GM18498 (cell line): Measurements from ENCODE around the gene POLR2C.

Experiments
- ATAC-seq: cut with Tn5 transposase; IDR thresholded peaks from one replicate; pipeline ENCODE4 v1.9.1; 2021; ENCODE audit warnings: mild to moderate bottlenecking, moderate library complexity; ENCODE audit not compliant: unreplicated experiment

Gene POLR2C

DNA sequence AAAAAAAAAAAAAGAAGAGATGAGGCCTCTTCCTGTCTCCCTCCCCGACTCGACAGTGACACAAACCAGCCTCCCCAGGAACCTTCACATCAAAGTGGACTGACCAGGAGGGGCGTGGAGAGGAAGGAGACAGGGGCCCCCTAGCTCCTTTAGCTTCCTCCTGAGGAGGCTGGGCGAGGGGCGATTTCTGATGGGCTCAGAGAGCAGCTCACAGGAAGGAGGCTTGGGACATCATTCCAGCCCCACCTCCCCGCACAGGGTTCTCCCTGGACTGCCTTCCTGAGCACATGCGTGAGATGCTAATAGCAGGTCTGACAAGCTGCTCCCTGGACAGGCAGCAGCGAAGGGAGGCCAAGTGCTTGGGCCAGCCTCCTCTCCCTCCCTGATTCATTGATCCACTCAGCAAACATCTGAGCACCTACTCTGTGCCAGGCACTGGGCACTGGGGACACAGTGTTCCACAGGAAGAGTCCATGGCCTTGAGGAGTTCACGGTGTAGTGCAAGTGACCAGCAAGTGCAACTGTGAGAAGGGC, 38.2 kb downstream of the POLR2C start:
- no peak for ATAC-seq

- no peak for ATAC-seq
Observed at GRCh38 chr16:57501492-57501891, 39.0 kb downstream of the POLR2C start.

DNA sequence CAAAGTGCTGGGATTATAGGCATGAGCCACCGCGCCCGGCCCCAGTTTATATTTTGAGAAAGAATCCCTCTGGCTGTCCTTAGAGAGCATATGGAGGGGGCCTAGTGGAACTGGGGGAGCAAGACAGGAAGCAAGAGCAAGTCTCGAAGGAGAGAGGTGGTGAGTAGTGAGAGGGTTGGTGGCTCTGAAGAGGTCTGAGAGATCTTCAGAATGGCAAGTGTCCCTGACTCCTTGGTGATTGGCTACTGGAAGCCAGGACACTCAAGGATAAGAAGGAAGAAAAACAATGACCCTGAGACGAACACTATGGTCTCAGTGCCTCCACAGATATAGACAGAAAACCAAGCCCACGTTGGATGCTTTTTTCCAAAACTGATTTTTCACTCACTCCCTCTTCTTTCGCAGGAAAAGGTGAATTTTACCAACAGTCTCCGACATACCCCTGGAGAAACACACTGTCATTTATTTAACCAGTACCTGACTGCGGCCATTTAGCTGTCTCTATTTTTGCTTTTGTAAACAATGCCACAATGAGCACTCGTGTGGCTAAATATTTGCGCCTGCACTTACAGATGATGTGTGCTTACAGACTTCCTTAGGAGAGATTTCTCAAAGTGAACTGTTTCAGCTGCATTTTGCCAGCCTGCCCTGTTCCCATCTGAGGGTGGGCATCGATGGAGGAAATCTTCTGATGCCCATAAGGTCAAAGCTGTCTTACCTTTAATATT, 39.7 kb downstream of the POLR2C start:
- ATAC-seq, result no peak

DNA sequence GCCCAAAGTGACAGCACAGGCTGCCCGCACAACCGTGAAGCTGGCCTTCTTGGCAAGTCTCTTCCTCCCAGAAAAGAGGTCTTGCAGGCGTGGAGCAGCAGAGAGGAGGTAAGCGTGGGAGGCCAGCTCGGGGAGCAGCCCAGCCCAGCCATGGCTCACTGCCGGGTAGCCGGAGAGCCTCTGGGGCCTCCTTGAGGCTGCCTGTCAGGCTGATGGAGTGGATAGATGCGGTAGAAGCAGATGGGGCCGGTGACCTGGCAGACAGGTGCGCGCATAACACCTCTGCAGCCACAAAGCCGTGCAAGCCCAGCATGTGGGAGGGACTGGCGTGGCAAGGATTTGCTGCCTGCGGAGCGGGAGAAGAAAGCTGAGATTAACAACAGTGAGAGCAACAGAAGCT, 40.9 kb downstream of the POLR2C start:
- no peak for ATAC-seq

GRCh38 chr16:57504001-57504400, 41.5 kb downstream of the POLR2C start:
- ATAC-seq, result no peak

DNA sequence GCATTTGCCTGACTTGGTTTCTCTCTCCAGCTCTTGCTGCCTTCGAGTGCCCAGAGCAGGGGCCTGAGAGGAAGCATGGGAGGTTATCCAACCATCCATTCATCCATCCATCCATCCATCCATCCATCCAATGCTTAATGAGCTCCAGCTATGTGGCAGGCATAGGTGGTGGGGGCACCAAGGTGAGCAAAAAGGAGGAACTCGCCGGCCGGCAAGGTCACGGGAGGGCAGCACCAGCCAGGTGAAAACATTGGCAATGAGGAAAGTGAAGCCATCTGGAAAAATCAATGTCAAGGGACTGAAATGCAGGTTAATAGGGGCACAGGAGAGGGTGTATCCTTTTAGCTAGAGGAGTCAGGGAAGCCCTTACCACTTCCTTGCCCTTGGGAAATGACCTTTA, 42.0 kb downstream of the POLR2C start:
- no peak for ATAC-seq

DNA sequence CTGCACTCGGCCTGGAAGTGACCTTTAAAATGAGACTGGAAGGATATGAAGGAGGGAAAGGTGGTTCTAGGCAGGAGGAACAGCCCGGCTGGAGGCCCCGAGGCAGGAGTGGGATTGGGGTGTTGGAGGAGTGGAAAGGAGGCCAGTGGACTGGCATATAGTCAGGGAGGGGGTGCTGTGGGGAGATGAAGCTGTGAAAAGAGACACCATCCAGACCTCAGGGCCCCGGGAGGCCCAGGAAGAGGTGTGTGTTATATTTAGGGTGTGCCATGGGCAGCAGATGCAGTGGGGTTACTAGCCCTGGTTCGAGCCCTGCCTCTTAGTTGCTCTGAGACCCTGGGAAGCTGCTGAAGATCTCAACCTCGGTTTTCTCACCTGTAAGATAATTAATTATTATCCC, 42.7 kb downstream of the POLR2C start:
- ATAC-seq, result no peak

DNA sequence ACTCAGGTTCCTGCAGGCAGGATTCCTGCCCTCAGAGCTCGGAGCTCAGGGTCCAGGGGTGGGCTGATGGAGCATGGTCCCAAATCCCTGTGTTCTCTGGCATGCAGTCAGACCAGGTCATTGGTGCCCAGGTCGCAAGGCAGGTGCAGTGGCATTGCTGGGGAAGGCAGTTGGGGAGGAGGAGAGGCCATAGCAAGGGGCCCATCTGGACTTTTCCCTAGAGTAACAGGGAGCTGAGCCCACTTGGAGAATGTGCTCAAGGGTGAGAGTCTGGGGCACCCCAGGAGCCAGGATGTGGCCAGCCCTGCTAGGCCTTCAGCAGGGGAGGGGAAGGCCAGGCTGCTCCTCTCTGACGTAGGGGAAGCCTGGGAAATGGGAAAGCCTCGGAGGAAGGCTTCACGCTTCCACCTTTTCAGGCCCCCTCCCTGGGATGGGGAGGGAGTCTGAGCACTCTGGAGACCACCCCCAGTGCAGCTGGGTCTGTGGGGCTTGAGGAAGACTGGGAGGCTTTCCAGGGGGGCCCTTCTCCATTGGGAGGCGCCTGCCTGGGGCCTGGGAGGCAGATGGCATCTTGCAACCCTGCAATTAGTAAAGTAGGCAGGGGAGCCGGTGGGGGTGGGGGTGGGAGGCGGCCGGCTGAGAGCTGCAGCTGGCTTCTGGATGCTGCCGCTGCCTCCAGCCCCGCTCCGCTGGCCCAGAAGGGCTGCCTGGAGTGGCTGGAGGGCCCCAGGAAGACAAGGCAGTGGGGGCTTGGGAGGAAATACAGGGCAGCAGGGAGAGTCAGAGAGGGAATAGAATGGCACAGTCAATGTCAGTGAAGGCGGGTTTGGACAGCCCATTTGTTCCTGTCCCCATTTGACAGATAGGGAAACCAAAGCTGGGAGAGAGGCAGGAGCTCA, 44.9 kb downstream of the POLR2C start:
- ATAC-seq, result no peak

- ATAC-seq, result no peak
Observed at GRCh38 chr16:57508035-57508425, 45.6 kb downstream of the POLR2C start.

- ATAC-seq, result no peak
Observed at GRCh38 chr16:57509231-57509923, 46.9 kb downstream of the POLR2C start.

DNA sequence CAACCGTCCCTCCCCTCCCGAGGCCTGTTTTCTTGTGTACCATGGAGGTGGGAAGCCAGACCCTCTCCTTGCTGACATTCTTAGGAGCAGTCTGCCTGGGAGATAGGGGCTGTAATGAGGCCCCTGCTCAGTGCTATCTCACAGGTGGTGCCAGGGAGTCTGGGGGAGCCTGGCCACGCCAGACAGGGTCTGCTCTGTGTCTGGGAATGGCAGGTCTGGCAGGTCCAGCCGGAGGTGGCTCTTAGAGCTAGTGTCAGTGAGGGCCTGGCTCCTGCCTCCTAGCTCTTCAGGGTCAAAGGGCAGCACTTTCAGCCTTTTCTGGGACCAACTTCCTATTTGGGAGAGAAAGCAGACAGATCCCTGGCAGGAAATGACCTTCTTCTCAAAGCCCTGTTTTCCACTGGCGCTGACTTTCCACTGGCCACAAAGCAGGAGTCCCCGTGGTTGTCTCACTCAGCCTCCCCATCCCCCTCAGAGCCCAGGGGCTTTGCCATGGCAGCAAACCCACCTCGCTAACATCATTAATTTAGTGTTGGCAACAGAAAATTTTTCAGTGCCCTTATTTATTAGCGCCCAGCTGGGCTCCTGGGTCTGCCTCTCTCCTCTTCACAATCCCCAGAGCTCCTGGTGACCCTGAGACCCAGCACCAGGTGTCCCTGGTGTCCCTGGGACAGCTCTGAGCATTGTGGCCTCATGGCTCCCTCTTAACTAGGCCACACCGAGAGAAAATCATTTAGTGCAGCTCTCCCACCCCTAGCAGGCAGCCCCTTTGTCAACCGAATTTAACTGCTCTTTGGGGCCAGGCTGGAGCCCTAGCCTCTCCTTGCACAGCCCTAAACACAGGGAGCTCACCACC, 47.8 kb downstream of the POLR2C start:
- ATAC-seq, result no peak

DNA sequence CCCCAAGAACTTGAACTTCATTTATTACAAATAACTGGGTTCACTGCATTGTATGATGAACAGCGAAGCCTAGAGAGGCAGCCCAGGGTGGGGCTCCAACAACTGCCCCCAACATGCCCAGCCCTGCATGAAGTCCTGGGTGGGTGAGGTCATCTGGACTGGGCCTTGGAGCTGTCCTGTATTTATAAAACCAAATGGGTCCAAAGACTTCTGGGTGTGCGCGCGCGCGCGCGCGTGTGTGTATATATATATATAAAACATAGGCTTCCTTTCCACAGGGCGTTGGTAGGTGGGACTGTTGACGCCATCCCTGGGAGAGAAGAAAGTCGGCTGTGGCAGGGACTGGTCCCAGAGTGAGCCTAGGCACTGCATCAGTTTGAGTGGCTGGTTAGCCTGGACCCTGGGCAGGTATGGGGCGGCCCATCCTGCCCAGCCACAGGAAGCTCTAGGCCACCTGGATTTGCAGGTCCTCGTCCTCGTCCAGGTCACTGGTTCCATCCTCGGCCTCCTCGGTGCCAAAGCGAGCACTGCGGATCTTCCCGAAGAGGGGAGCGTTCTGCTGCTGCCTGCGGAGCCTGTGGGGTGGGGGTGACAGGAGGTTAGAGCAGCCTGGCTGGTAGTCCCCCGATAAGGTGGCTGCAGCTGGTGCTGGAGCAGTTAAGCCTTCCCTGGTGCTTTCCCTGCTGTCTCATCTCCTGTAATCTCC, 50.0 kb downstream of the POLR2C start:
- ATAC-seq, result no peak

DNA sequence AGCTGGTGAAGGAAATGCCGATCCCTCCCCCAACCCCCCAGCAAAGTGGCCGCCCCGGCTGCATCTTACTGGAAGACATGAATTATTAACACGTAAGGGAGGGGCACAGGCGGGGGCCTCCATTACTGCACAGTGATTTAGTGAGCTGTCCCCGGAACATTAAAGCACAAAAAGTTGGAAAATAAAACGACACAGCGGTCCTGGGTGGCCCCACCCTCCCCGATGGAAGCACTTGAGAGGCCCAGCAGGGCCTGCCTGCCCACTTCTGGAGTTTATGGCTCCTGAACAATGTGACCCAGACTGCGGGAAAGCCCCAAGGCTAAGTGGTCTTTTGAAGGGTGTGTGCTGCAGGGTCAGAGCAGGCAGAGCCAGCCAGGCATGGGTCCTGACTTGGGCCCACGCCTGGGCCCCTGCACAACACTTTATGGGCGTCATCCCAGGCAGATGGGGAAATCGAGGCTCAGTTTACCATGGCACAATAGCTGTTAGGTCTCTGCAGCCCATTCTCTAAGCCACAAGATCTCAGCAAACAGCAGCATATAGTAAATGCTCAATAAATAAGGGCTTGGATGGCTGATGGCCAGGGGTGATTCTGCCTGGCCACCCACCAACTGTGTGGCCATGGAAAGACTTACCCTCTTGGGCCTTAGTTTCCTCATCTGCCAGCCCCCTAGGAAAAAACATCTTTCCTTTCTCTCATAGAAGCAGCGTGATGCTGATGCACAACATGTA, 51.1 kb downstream of the POLR2C start:
- no peak for ATAC-seq

DNA sequence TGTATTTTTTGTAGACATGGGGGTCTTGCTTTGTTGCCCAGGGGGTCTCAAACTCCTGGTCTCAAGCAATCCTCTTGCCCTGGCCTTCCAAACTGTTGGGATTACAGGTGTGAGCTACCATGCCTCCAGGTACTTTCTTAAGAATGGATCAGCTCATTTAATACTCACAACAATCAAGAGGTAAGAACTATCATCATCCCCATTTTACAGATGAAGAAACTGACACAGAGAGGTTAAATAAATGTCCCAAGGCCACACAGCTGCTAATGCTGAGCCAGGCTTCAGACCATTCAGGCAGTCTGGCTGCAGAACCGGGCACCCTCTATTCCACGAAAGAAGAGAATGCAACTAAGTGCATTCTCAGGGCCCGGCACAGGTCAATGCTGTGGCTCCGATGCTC, 51.9 kb downstream of the POLR2C start:
- ATAC-seq, result no peak

DNA sequence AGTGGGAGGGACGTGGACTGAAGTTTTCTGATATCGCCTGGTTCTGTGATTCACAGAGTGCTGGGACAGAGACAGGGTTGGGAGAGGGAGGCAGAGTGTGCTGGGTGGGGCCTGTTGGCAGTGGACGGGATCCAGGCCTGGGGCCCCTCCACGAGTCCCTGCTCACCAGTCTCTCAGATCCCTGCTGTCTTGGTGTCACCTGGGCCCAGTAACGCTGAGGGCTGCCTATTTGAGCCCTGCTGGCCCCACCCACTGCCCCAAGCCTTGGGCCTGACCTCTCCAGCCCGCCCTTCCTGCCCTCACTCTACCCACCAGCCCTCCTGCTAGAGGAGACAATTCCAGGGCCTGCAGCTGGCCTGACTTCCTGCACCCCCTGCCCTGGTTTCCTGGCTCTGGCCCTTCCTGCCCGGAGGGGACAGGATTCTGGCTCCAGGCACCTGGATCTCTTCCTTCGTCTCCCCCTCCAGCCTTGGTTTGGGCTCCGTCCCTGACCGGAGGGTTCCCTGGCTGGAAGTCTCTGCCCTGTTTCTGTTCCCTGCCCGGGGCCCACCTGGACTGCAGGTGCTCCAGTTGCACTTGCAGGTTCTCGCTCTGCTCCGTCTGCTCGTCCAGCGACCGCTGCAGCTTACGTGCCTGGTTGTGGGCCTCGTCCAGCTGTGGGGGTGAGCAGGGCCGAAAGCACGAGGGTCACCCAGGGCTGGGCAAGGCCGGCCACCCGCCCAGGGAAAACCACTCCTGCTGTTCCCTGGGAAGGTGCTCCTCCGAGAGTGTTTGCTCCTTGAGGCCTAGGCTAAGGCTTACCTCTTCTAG, 52.5 kb downstream of the POLR2C start:
- ATAC-seq, result no peak

DNA sequence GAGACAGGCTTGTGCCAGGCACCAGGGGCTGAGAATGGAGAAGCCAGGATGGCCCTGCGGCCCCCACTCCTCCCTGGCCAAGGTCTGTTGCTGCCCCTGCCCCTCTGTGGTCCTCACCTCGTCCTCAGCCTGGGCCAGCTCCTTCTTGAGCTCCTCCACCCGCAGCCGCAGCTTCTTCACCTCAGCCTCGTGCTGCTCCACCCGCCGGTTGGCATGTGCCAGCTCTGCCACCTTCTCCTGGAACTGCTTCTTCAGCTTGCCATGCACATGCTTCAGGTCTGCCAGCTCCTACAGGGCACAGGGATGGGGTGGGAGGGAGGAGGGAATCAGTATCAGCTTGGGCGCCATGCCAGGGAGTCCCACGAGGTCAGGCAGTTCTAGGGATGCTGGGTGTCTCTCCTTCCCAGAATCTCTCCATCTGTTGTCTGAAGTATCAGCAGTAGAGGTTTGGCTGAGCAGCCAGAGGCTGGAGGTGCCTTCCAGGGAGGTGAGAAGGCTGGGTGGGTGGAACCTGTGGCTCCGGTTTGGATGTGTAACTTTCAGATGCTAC, 53.8 kb downstream of the POLR2C start:
- no peak for ATAC-seq

- ATAC-seq, result no peak
Observed at GRCh38 chr16:57516773-57517172, 54.3 kb downstream of the POLR2C start.
